ENCODE data around the gene OR5D16.

DNA sequence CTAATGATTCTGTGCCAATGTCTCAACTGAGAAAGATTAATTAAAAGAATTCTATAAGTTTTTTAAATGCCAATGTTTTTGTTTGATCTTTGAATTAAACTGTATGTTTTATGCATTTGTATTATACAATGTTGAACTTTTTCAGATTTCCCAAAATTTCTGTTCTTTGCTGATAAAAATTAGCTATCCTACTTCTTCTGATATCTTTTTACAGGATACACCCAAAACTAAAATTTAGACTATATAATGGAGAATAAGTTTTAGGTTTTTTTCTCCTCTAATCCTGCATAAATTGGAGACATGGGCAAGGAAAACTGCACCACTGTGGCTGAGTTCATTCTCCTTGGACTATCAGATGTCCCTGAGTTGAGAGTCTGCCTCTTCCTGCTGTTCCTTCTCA, 11.6 kb upstream of the OR5D16 start, which contains the start of gene OR5L2:
- TF ChIP-seq, protein P1, sequence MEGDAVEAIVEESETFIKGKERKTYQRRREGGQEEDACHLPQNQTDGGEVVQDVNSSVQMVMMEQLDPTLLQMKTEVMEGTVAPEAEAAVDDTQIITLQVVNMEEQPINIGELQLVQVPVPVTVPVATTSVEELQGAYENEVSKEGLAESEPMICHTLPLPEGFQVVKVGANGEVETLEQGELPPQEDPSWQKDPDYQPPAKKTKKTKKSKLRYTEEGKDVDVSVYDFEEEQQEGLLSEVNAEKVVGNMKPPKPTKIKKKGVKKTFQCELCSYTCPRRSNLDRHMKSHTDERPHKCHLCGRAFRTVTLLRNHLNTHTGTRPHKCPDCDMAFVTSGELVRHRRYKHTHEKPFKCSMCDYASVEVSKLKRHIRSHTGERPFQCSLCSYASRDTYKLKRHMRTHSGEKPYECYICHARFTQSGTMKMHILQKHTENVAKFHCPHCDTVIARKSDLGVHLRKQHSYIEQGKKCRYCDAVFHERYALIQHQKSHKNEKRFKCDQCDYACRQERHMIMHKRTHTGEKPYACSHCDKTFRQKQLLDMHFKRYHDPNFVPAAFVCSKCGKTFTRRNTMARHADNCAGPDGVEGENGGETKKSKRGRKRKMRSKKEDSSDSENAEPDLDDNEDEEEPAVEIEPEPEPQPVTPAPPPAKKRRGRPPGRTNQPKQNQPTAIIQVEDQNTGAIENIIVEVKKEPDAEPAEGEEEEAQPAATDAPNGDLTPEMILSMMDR (conservative IDR thresholded peaks at IDR 0.05; ENCODE audit: low read depth, low read length) = no peak
- no peak for TF ChIP-seq EZH2 (IDR thresholded peaks at IDR 0.05; ENCODE audit: borderline replicate concordance, low read depth, low read length, poor library complexity, severe bottlenecking)
